ENCODE results near the gene MRPL34. TPM values are rescaled to one million over a fixed set of nuclear protein-coding genes. Genes with fewer than 3 reads are reported as not detected.

MRPL34 gene
- total RNA-seq, 4 donors from 2014 or later: 131 to 173 (median 147) TPM

DNA sequence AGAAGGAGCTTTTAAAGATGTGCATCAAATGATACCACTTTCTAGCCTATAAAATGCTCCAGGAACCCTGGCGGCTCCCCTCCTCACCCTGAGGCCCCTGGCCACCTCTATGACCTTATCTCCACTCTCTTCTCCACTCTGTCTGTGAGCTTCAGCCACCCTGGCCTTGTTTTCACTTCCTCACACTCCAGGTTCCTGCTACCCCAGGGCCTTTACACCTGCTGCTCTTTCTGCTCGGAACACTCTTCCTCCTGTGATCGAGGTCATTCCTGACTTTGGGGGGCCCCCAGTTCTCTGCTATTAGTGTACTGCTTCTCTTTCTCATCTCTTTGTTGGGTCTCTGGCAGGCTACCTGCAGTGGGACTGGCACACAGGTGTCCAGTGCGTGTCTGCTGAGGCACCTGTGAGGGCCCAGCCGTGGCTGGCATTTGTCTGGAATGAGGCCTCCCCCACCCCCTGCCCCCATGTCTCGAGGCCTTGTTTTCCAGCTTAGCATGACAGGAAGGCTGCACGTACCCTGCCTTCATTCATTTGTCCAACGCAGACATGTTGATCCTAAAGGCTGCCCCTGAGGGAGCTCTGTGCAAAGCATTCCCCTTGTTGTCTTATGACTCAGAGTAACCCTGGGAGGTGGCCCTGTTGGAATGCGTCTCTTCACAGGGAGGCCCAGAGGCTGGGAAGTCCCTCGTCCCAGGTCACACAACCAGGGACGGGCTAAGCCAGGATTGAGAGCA is 6.0 kb downstream of the MRPL34 start:
- H3K4me3 ChIP-seq: no peak overlapping the region
- no peak overlapping the region for H3K27ac ChIP-seq (replicated peaks in 1 of 4)
- H3K36me3 ChIP-seq: peaks cover 19 to 48% (median 32%) of the 10 kb centered on the region in 4 donors
- intact Hi-C loops (cut with DNase I): no loop called here
- 72% methylated on average over 10 of the region's 11 CpGs for WGBS
- H3K4me1 ChIP-seq: peaks cover 32 to 59% (median 50%) of the 10 kb centered on the region in 4 donors
- TF ChIP-seq POLR2A (IDR thresholded peaks at IDR 0.05; ENCODE audit: low read depth) (no peak), EP300 (IDR thresholded peaks at IDR 0.05) (no peak), POLR2AphosphoS5 (IDR thresholded peaks at IDR 0.05) (no peak)
- TF ChIP-seq, protein P1, sequence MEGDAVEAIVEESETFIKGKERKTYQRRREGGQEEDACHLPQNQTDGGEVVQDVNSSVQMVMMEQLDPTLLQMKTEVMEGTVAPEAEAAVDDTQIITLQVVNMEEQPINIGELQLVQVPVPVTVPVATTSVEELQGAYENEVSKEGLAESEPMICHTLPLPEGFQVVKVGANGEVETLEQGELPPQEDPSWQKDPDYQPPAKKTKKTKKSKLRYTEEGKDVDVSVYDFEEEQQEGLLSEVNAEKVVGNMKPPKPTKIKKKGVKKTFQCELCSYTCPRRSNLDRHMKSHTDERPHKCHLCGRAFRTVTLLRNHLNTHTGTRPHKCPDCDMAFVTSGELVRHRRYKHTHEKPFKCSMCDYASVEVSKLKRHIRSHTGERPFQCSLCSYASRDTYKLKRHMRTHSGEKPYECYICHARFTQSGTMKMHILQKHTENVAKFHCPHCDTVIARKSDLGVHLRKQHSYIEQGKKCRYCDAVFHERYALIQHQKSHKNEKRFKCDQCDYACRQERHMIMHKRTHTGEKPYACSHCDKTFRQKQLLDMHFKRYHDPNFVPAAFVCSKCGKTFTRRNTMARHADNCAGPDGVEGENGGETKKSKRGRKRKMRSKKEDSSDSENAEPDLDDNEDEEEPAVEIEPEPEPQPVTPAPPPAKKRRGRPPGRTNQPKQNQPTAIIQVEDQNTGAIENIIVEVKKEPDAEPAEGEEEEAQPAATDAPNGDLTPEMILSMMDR (IDR thresholded peaks at IDR 0.05): no peak
- no peaks in the 10 kb centered on the region for H3K9me3 ChIP-seq
- no peak for DNase-seq (ENCODE audit: extremely low spot score)
- no peaks in the 10 kb centered on the region for H3K27me3 ChIP-seq

DNA sequence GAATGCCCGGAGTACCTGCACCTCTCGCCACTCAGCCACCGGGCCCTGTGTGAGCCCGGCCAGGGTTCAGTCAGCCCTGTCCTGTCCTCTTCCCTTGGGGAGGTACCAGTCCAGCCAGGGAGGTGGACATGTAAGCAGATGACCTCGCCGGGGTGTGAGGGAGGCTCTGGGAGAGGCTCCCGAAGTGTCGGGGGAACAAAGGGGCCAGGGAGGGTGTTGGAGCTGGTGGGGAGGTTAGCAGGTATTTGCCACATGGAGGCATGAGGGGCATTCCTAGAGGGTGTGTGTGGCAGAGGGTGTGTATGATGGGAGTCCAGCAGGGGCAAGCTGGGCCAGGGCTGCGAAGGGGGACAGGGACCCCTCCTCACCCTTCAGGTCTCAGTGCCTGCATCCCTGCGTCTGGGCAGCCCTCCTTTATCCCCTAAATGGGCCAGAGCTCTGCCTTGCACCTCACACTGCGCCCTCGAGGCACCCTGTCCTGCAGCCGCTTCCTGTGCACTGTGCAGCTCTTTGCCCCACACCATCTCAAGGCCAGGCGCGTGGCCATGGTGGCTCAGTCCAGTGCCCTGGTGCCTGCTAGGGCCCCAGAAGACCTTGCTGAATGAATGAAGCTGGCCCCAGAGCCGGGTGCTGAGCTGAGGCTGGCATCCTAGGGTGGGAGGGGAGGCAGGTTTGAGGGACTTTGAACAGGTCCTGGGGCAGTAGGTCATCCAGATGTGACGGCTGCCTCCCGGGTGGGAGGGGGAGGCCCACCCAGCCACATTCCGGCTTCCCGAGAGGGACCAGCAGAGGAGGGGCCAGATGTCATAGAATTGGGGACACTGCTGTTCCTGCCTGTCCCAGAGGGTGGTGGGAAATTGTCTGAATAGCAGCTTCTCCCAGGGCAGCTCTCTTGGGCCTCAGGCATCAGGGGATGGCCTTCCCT is 6.8 kb downstream of the MRPL34 start:
- TF ChIP-seq POLR2AphosphoS5 (IDR thresholded peaks at IDR 0.05) (no peak), EP300 (IDR thresholded peaks at IDR 0.05) (no peak), POLR2A (IDR thresholded peaks at IDR 0.05; ENCODE audit: low read depth) (no peak)
- TF ChIP-seq, protein P1 (IDR thresholded peaks at IDR 0.05): no peak
- H3K9me3 ChIP-seq: no peaks in the 10 kb centered on the region
- H3K4me3 ChIP-seq: no peak overlapping the region
- 86% methylated on average over 17 of the region's 20 CpGs for WGBS
- peaks cover 25 to 56% (median 38%) of the 10 kb centered on the region in 4 donors for H3K36me3 ChIP-seq
- no peaks in the 10 kb centered on the region for H3K27me3 ChIP-seq
- peaks cover 24 to 51% (median 42%) of the 10 kb centered on the region in 4 donors for H3K4me1 ChIP-seq
- H3K27ac ChIP-seq (replicated peaks in 1 of 4): no peak overlapping the region
- no peak for DNase-seq (ENCODE audit: extremely low spot score)
- intact Hi-C loops (cut with DNase I): no loop called here

GRCh38 chr19:17314007-17314593 is 8.4 kb downstream of the MRPL34 start:
- peaks cover 25 to 71% (median 50%) of the 10 kb centered on the region in 4 donors for H3K36me3 ChIP-seq
- H3K4me3 ChIP-seq: no peak overlapping the region
- H3K4me1 ChIP-seq: peaks cover 20 to 34% (median 29%) of the 10 kb centered on the region in 4 donors
- H3K27me3 ChIP-seq: no peaks in the 10 kb centered on the region
- TF ChIP-seq, protein P1 (IDR thresholded peaks at IDR 0.05): no peak
- TF ChIP-seq POLR2A (IDR thresholded peaks at IDR 0.05; ENCODE audit: low read depth) (no peak), POLR2AphosphoS5 (IDR thresholded peaks at IDR 0.05) (no peak), EP300 (IDR thresholded peaks at IDR 0.05) (no peak)
- H3K9me3 ChIP-seq: no peaks in the 10 kb centered on the region
- DNase-seq (ENCODE audit: extremely low spot score): no peak
- H3K27ac ChIP-seq (replicated peaks in 1 of 4): no peak overlapping the region
- 94% methylated on average over 19 of the region's 19 CpGs for WGBS
- intact Hi-C loops (cut with DNase I): no loop called here

GRCh38 chr19:17318966-17319365 is 13.3 kb downstream of the MRPL34 start:
- intact Hi-C loops (cut with DNase I): no loop called here
- Histone ChIP-seq H3K27me3 (no peaks in the 10 kb centered on the region), H3K4me3 (no peak overlapping the region), H3K9me3 (no peaks in the 10 kb centered on the region), H3K27ac (replicated peaks in 1 of 4) (no peak overlapping the region), H3K36me3 (peaks cover 48 to 84% (median 71%) of the 10 kb centered on the region in 4 donors), H3K4me1 (peaks cover 0 to 11% (median 7%) of the 10 kb centered on the region in 4 donors)
- TF ChIP-seq, protein P1 (IDR thresholded peaks at IDR 0.05): no peak
- no peak for TF ChIP-seq EP300 (IDR thresholded peaks at IDR 0.05)
- no peak for TF ChIP-seq POLR2AphosphoS5 (IDR thresholded peaks at IDR 0.05)
- no peak for TF ChIP-seq POLR2A (IDR thresholded peaks at IDR 0.05; ENCODE audit: low read depth)
- DNase-seq (ENCODE audit: extremely low spot score): no peak
- 83% methylated on average over 6 of the region's 6 CpGs for WGBS
